Lower leg skin (tissue), 4 donors: ENCODE data around the gene PTH2. TPM values are rescaled to one million over a fixed set of nuclear protein-coding genes. Genes with fewer than 3 reads are reported as not detected.
A peak's percentile ranks its signal among the peaks of the same experiment; 100 is the strongest.

ENCODE experiments used
- DNase-seq, 2 donors: peaks; one replicate each; pipeline ENCODE4 v3.0.0-alpha.2; 2019; ENCODE audit warnings: low spot score in 2 of 2
- H3K4me3 ChIP-seq: fragments of 200-600 bp; sonication (generic); 2 replicates; pipeline ENCODE4 v1.5.1; 2017; ENCODE audit warnings: mild to moderate bottlenecking, low read depth; ENCODE audit not compliant: poor library complexity, severe bottlenecking
- POLR2A ChIP-seq, 2 donors: fragments of 450-650 bp; IDR thresholded peaks; one replicate each; pipeline ENCODE4 v1.6.1; 2016 to 2017; ENCODE audit warnings: antibody characterized with exemption in 2 of 2, mild to moderate bottlenecking in 1 of 2, moderate library complexity in 1 of 2
- WGBS, 2 donors: methylation state at CpG; one replicate each; pipeline ENCODE4 v1.1.5; 2018; 5-methylcytosine and 5-hydroxymethylcytosine counted together
- intact Hi-C: fragments of 100-400 bp; cut with DNase I; formaldehyde crosslinking; loops from one replicate; pipeline ENCODE4 v1.15.0; 2023; ENCODE audit warnings: low total_unique reads
- total RNA-seq, 4 donors: library from RNA; depleted of rRNA; stranded (reverse); fragments of >200 nt; gene quantifications; one replicate each; pipeline ENCODE4 v1.1.0, GENCODE V29; 2016
- TF ChIP-seq, protein P1 (sequence below), 3 donors: fragments of 450-650 bp; IDR thresholded peaks; one replicate each; pipeline ENCODE4 v1.5.1; 2016; ENCODE audit warnings: antibody characterized with exemption in 3 of 3, mild to moderate bottlenecking in 3 of 3, moderate library complexity in 2 of 3

The PTH2 gene, protein sequence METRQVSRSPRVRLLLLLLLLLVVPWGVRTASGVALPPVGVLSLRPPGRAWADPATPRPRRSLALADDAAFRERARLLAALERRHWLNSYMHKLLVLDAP
- total RNA-seq, result not detected

DNA sequence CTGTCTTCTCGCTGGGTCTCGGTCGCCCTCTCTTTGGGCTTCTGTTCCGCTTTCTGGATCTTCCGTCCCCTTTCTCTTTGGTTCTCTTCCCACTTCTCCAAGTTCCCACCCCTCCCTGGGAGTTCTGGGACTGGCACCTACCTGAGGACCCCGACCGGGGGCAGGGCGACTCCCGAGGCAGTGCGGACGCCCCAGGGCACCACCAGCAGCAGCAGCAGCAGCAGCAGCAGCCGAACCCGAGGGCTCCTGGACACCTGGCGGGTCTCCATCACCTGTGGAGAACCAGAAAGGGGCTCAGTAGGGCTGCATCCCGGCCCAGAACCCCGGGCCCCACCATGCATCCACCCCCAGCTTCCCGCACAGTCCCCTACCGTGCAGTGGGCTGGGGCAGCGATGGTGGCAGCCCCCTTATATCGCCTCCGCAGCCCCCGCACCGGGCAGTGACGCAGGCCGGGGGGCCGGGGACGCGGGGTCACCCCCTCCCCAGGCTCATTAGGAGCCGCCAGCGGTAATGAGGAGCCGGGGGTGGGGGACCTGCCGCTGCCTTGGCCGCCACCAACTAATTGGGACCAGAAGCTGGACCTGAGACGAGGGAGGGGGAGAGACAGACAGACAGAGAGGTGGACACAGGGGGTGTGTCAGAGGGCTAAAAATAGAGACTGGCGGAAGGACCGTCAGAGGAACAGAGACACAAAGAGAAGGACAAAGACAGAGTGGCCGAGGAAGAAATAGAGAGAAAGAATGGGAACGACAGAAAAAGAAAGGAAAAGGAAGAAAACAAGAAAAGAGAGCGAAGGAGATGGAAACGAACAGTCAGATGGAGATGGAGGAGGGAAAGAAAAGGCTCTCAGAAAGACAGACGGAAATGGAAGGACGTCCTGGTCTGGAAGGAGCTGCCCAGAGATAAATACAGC, at the start of gene PTH2:
Gene PTH2, minus strand, starts transcription at position 371 of the 914 bp plus-strand sequence. Its CDS starts 102 bp downstream, at position 269.
- intact Hi-C loops, result no loop called here
- DNase-seq, result no peak
- H3K4me3 ChIP-seq, result no peak within 1 kb of the TSS
- 8 to 10% methylated on average over 36 to 42 of the region's 42 CpGs for WGBS, 2 donors
- TF ChIP-seq, protein P1, sequence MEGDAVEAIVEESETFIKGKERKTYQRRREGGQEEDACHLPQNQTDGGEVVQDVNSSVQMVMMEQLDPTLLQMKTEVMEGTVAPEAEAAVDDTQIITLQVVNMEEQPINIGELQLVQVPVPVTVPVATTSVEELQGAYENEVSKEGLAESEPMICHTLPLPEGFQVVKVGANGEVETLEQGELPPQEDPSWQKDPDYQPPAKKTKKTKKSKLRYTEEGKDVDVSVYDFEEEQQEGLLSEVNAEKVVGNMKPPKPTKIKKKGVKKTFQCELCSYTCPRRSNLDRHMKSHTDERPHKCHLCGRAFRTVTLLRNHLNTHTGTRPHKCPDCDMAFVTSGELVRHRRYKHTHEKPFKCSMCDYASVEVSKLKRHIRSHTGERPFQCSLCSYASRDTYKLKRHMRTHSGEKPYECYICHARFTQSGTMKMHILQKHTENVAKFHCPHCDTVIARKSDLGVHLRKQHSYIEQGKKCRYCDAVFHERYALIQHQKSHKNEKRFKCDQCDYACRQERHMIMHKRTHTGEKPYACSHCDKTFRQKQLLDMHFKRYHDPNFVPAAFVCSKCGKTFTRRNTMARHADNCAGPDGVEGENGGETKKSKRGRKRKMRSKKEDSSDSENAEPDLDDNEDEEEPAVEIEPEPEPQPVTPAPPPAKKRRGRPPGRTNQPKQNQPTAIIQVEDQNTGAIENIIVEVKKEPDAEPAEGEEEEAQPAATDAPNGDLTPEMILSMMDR (IDR thresholded peaks at IDR 0.05), result no peak
- no peak for TF ChIP-seq POLR2A (IDR thresholded peaks at IDR 0.05)

DNA sequence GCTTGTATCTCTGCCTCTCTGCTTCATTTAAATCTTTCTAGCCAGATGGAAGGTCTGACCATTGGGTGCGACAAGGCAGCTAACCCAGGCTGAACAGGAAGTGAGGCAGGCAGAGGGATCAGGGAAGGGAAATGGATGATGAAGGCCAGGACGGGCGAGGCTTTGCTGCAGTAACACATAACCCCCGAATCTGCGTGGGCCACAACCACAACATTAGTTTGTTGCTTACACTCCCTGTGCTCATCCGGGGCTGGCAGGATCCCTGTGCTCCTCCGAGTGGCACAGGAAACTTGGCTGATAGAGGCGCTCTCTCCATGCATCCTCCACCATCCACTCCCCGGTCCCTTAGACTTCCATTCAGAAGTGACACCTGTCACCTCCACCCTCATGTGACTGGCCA, 49.7 kb upstream of the PTH2 start:
- TF ChIP-seq, protein P1 (IDR thresholded peaks at IDR 0.05), result no peak
- no peak for TF ChIP-seq POLR2A (IDR thresholded peaks at IDR 0.05)
- WGBS, 2 donors, result 69 to 71% methylated on average over 9 of the region's 9 CpGs
- intact Hi-C loops, result no loop called here
- no peak overlapping the region for H3K4me3 ChIP-seq
- no peak for DNase-seq

DNA sequence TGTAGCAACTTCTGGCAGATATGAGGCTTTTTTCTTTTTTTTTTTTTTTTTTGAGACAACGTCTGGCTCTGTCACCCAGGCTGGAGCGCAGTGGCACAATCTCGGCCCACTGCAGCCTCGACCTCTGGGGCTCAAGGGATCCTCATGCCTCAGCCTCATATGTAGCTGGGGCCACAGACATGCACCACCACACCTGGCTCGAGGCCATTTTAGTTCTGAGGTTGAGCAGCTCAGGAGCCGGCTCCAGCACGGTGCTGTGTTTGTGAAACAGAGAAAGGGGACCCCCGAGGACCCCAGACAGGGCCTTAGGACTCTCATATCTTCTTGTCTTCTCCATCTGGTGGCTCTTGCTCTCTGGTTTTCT, 47.4 kb upstream of the PTH2 start:
- no peak for DNase-seq
- H3K4me3 ChIP-seq, result no peak overlapping the region
- intact Hi-C loops, result no loop called here
- TF ChIP-seq, protein P1 (IDR thresholded peaks at IDR 0.05), result no peak
- no peak for TF ChIP-seq POLR2A (IDR thresholded peaks at IDR 0.05)
- WGBS, 2 donors, result 68 to 78% methylated on average over 8 of the region's 8 CpGs

GRCh38 chr19:49469828-49470614, 46.8 kb upstream of the PTH2 start:
- TF ChIP-seq, protein P1 (IDR thresholded peaks at IDR 0.05), result no peak
- no peak for TF ChIP-seq POLR2A (IDR thresholded peaks at IDR 0.05)
- 68 to 80% methylated on average over 23 to 24 of the region's 25 CpGs for WGBS, 2 donors
- intact Hi-C loops, result no loop called here
- no peak overlapping the region for H3K4me3 ChIP-seq
- DNase-seq, result no peak

DNA sequence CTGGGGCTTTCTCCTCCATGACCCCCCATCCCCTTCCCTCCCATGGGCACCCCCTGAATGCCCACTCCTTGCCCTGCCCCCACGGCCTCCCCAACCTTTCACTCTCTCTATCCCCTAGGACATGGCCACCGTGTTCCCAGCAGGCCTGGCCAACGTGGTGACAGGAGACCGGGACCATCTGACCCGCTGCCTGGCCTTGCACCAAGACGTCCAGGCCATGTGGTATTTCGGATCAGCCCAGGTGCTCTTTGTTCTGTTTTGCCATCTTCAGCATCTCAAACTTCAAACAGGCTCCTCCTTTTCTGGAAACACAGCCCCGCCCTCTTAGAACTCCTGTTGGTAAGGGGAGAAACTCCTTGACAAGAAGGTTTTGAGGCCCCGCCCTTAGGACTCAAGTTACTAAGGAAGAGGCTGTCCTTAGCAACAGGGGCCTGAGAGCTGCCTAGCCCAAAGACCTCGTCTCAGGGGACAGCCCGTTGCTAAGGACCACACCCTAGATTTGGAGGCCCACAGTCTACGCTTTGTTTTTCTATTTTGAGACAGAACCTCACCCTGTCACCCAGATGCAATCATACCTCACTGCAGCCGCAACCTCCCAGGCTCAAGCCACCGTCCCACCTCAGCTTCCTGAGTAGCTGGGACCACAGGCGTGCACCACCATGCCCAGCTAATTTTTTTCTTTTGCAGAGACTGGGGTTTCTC, 45.7 kb upstream of the PTH2 start:
- no peak for TF ChIP-seq POLR2A (IDR thresholded peaks at IDR 0.05)
- TF ChIP-seq, protein P1 (IDR thresholded peaks at IDR 0.05), result no peak
- peak; percentile 95 for DNase-seq
- 15 to 20% methylated on average over 15 of the region's 15 CpGs for WGBS, 2 donors
- intact Hi-C loops, result no loop called here
- H3K4me3 ChIP-seq, result no peak overlapping the region
